Measurements from ENCODE around the gene GPR132. TPM values are rescaled to one million over a fixed set of nuclear protein-coding genes. Genes with fewer than 3 reads are reported as not detected.

GPR132 gene
- polyA plus RNA-seq, 1 donor (not counting 4 experiments of a cell fraction or from before 2014, with no cell fraction given), result not detected

- Histone ChIP-seq H3K9me3 (ENCODE audit: control insufficient read depth, low read depth, low read length) (no peaks in the 10 kb centered on the region), H3K9me1 (ENCODE audit: control insufficient read depth, extremely low read depth, insufficient read depth, low read length) (no peaks in the 10 kb centered on the region), H3K79me2 (ENCODE audit: control insufficient read depth, insufficient read depth, low read length) (no peaks in the 10 kb centered on the region), H3K4me3 (ENCODE audit: control insufficient read depth in 2 of 3, extremely low read depth in 1 of 3, insufficient read depth in 2 of 3, low read depth in 1 of 3, low read length in 3 of 3) (peak overlapping the region in 1 of 3 experiments; percentile 11), H4K20me1 (ENCODE audit: control insufficient read depth, extremely low read depth, insufficient read depth, low read length) (no peaks in the 10 kb centered on the region), H3K4me1 (ENCODE audit: control insufficient read depth, extremely low read depth, insufficient read depth, low read length) (peaks cover 6% of the 10 kb centered on the region), H3K4me2 (ENCODE audit: control insufficient read depth, extremely low read depth, insufficient read depth, low read depth, low read length) (peak overlapping the region; percentile 71), H3K27me3 (ENCODE audit: control insufficient read depth, extremely low read depth, insufficient read depth, low read length) (peaks cover 42% of the 10 kb centered on the region), H3K27ac (ENCODE audit: control insufficient read depth, insufficient read depth, low read length) (no peak overlapping the region), H3K36me3 (ENCODE audit: control insufficient read depth in 2 of 2, extremely low read depth in 1 of 2, insufficient read depth in 2 of 2, low read length in 2 of 2) (no peaks in the 10 kb centered on the region), H3K9ac (ENCODE audit: control insufficient read depth, extremely low read depth, insufficient read depth, low read length) (no peak overlapping the region), H2AFZ (ENCODE audit: control insufficient read depth, low read length) (no peak overlapping the region)
- no peak for TF ChIP-seq CTCF (optimal IDR thresholded peaks at IDR 0.05 in 1 of 3, IDR thresholded peaks at IDR 0.05 in 1 of 3, conservative IDR thresholded peaks at IDR 0.05 in 1 of 3; ENCODE audit: extremely low read depth in 1 of 3, insufficient read depth in 2 of 3, low read length in 3 of 3)
- TF ChIP-seq EZH2 (IDR thresholded peaks at IDR 0.05; ENCODE audit: low read length), result no peak
- DNase-seq (ENCODE audit: low read depth, low spot score), result no peak
- peak; percentile 49 for FAIRE-seq
- dilution Hi-C loops (cut with MboI; ENCODE audit: extremely low pct_ligation_motif_present, low sequenced_read_pairs), result no loop called here
Observed at GRCh38 chr14:105080161-105080560, 14.9 kb upstream of the GPR132 start.

GRCh38 chr14:105078294-105078693, 13.1 kb upstream of the GPR132 start:
- H3K79me2 ChIP-seq (ENCODE audit: control insufficient read depth, insufficient read depth, low read length), result no peaks in the 10 kb centered on the region
- H3K9ac ChIP-seq (ENCODE audit: control insufficient read depth, extremely low read depth, insufficient read depth, low read length), result no peak overlapping the region
- H3K36me3 ChIP-seq (ENCODE audit: control insufficient read depth in 2 of 2, extremely low read depth in 1 of 2, insufficient read depth in 2 of 2, low read length in 2 of 2), result no peaks in the 10 kb centered on the region
- no peak overlapping the region for H2AFZ ChIP-seq (ENCODE audit: control insufficient read depth, low read length)
- peaks cover 6% of the 10 kb centered on the region for H3K4me1 ChIP-seq (ENCODE audit: control insufficient read depth, extremely low read depth, insufficient read depth, low read length)
- dilution Hi-C loops (cut with MboI; ENCODE audit: extremely low pct_ligation_motif_present, low sequenced_read_pairs), result no loop called here
- no peak for DNase-seq (ENCODE audit: low read depth, low spot score)
- H3K4me3 ChIP-seq (ENCODE audit: control insufficient read depth in 2 of 3, extremely low read depth in 1 of 3, insufficient read depth in 2 of 3, low read depth in 1 of 3, low read length in 3 of 3), result no peak overlapping the region
- H3K27ac ChIP-seq (ENCODE audit: control insufficient read depth, insufficient read depth, low read length), result no peak overlapping the region
- peaks cover 51% of the 10 kb centered on the region for H3K27me3 ChIP-seq (ENCODE audit: control insufficient read depth, extremely low read depth, insufficient read depth, low read length)
- H3K4me2 ChIP-seq (ENCODE audit: control insufficient read depth, extremely low read depth, insufficient read depth, low read depth, low read length), result no peak overlapping the region
- no peak for FAIRE-seq
- no peaks in the 10 kb centered on the region for H3K9me3 ChIP-seq (ENCODE audit: control insufficient read depth, low read depth, low read length)
- TF ChIP-seq EZH2 (IDR thresholded peaks at IDR 0.05; ENCODE audit: low read length), result no peak
- no peak for TF ChIP-seq CTCF (optimal IDR thresholded peaks at IDR 0.05 in 1 of 3, IDR thresholded peaks at IDR 0.05 in 1 of 3, conservative IDR thresholded peaks at IDR 0.05 in 1 of 3; ENCODE audit: extremely low read depth in 1 of 3, insufficient read depth in 2 of 3, low read length in 3 of 3)
- no peaks in the 10 kb centered on the region for H4K20me1 ChIP-seq (ENCODE audit: control insufficient read depth, extremely low read depth, insufficient read depth, low read length)
- H3K9me1 ChIP-seq (ENCODE audit: control insufficient read depth, extremely low read depth, insufficient read depth, low read length), result no peaks in the 10 kb centered on the region
